DND-41 (cell line): ENCODE data around the gene NAA10.
A peak's percentile ranks its signal among the peaks of the same experiment; 100 is the strongest.

Experiments used
- ATAC-seq: fragments of 200-7000 bp; cut with Tn5 transposase; 3 replicates; pipeline ENCODE4 v1.9.1; 2021; ENCODE audit warnings: low read depth; ENCODE audit not compliant: insufficient read depth
- DNase-seq: peaks from one replicate; pipeline ENCODE4 v3.0.0-alpha.2; 2020
- H2AFZ ChIP-seq: 2 replicates; pipeline ENCODE4 v1.6.0; 2012; ENCODE audit warnings: low read depth, low read length
- H3K27ac ChIP-seq: 2 replicates; pipeline ENCODE4 v1.5.1; 2012; ENCODE audit warnings: low read length, inconsistent platforms
- H3K27me3 ChIP-seq: fragments of 200-600 bp; sonication (generic); 2 replicates; pipeline ENCODE4 v1.6.0; 2012; ENCODE audit warnings: low read length, mild to moderate bottlenecking, inconsistent platforms; ENCODE audit not compliant: insufficient read depth, poor library complexity
- H3K36me3 ChIP-seq: 2 replicates; pipeline ENCODE4 v1.5.1; 2012; ENCODE audit warnings: low read length, inconsistent platforms; ENCODE audit not compliant: insufficient read depth
- H3K4me1 ChIP-seq: 2 replicates; pipeline ENCODE4 v1.5.1; 2012; ENCODE audit warnings: mild to moderate bottlenecking, low read length; ENCODE audit not compliant: insufficient read depth
- H3K4me2 ChIP-seq: 2 replicates; pipeline ENCODE4 v1.6.0; 2012; ENCODE audit warnings: mild to moderate bottlenecking, moderate library complexity, low read length, inconsistent platforms; ENCODE audit not compliant: insufficient read depth
- H3K4me3 ChIP-seq, 2 experiments: fragments of 200-600 bp in 1 of 2; shearing (Covaris generic) in 1 of 2; 2 replicates each; pipeline ENCODE4 v1.5.1; 2012 to 2016; ENCODE audit warnings: inconsistent platforms in 2 of 2, low read length in 2 of 2, mild to moderate bottlenecking in 2 of 2, low read depth in 1 of 2, moderate library complexity in 1 of 2
- H3K79me2 ChIP-seq: 2 replicates; pipeline ENCODE4 v1.6.0; 2012; ENCODE audit warnings: low read length, inconsistent platforms; ENCODE audit not compliant: insufficient read depth
- H3K9ac ChIP-seq: 2 replicates; pipeline ENCODE4 v1.6.0; 2012; ENCODE audit warnings: low read depth, mild to moderate bottlenecking, inconsistent platforms, low read length, moderate library complexity
- H3K9me3 ChIP-seq: 2 replicates; pipeline ENCODE4 v1.5.1; 2012; ENCODE audit warnings: low read length, moderate library complexity, mild to moderate bottlenecking, inconsistent platforms; ENCODE audit not compliant: insufficient read depth, severe bottlenecking
- H4K20me1 ChIP-seq: 2 replicates; pipeline ENCODE4 v1.6.0; 2012; ENCODE audit warnings: low read length; ENCODE audit not compliant: insufficient read depth
- EZH2 ChIP-seq: IDR thresholded peaks from 3 replicates; pipeline ENCODE4 v1.6.1; 2012; ENCODE audit warnings: borderline replicate concordance, low read depth, mild to moderate bottlenecking, moderate library complexity, low read length, inconsistent platforms; ENCODE audit not compliant: severe bottlenecking
- TF ChIP-seq, protein P1 (sequence below): IDR thresholded peaks from 2 replicates; pipeline ENCODE4 v1.5.1; 2012; ENCODE audit warnings: borderline replicate concordance, low read length, moderate library complexity, mild to moderate bottlenecking; ENCODE audit not compliant: poor library complexity, severe bottlenecking; ENCODE audit errors: extremely low read depth

Gene NAA10

GRCh38 chrX:153908219-153908860, 26.5 kb downstream of the NAA10 start:
- H3K4me1 ChIP-seq = no peaks in the 10 kb centered on the region
- H3K4me3 ChIP-seq = no peak overlapping the region
- TF ChIP-seq, protein P1, sequence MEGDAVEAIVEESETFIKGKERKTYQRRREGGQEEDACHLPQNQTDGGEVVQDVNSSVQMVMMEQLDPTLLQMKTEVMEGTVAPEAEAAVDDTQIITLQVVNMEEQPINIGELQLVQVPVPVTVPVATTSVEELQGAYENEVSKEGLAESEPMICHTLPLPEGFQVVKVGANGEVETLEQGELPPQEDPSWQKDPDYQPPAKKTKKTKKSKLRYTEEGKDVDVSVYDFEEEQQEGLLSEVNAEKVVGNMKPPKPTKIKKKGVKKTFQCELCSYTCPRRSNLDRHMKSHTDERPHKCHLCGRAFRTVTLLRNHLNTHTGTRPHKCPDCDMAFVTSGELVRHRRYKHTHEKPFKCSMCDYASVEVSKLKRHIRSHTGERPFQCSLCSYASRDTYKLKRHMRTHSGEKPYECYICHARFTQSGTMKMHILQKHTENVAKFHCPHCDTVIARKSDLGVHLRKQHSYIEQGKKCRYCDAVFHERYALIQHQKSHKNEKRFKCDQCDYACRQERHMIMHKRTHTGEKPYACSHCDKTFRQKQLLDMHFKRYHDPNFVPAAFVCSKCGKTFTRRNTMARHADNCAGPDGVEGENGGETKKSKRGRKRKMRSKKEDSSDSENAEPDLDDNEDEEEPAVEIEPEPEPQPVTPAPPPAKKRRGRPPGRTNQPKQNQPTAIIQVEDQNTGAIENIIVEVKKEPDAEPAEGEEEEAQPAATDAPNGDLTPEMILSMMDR = no peak
- no peak for TF ChIP-seq EZH2
- H3K79me2 ChIP-seq = no peaks in the 10 kb centered on the region
- ATAC-seq = no peak
- no peak overlapping the region for H2AFZ ChIP-seq
- no peak for DNase-seq
- H3K27me3 ChIP-seq = no peaks in the 10 kb centered on the region
- peaks cover 39% of the 10 kb centered on the region for H3K36me3 ChIP-seq
- H3K9ac ChIP-seq = no peak overlapping the region
- H3K9me3 ChIP-seq = no peaks in the 10 kb centered on the region
- H4K20me1 ChIP-seq = peaks cover 1% of the 10 kb centered on the region; the same call in 1 of the 2 replicates
- H3K4me2 ChIP-seq = no peak overlapping the region
- no peak overlapping the region for H3K27ac ChIP-seq

DNA sequence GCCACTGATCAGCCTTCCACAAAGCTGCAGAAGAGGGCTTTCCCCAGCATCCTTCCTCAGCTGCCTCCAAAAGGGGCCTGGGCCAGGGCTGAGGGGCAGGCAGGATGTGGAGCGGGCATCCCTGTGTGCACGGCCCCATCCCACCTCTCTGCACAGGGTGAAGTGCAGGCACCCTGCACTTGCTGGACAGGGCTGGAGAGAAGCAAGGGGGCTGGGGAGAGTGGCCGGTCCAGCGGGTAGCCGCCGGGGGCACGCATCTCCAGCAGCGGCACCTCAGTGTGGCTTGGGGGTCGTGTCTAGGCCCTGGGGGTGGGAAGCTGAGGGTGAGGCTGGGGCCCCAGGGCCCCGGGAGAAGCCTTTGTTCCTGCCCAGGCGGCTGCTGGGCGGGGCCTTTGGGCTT, 27.4 kb downstream of the NAA10 start:
- TF ChIP-seq, protein P1 = no peak
- no peak for TF ChIP-seq EZH2
- Histone ChIP-seq H3K4me2 (no peak overlapping the region), H3K27me3 (no peaks in the 10 kb centered on the region), H3K4me3 (no peak overlapping the region), H3K79me2 (no peaks in the 10 kb centered on the region), H3K9ac (no peak overlapping the region), H3K9me3 (no peaks in the 10 kb centered on the region), H3K4me1 (no peaks in the 10 kb centered on the region), H3K27ac (no peak overlapping the region), H2AFZ (no peak overlapping the region), H4K20me1 (no peaks in the 10 kb centered on the region; the same call in 1 of the 2 replicates), H3K36me3 (peaks cover 32% of the 10 kb centered on the region)
- no peak for DNase-seq
- ATAC-seq = no peak

DNA sequence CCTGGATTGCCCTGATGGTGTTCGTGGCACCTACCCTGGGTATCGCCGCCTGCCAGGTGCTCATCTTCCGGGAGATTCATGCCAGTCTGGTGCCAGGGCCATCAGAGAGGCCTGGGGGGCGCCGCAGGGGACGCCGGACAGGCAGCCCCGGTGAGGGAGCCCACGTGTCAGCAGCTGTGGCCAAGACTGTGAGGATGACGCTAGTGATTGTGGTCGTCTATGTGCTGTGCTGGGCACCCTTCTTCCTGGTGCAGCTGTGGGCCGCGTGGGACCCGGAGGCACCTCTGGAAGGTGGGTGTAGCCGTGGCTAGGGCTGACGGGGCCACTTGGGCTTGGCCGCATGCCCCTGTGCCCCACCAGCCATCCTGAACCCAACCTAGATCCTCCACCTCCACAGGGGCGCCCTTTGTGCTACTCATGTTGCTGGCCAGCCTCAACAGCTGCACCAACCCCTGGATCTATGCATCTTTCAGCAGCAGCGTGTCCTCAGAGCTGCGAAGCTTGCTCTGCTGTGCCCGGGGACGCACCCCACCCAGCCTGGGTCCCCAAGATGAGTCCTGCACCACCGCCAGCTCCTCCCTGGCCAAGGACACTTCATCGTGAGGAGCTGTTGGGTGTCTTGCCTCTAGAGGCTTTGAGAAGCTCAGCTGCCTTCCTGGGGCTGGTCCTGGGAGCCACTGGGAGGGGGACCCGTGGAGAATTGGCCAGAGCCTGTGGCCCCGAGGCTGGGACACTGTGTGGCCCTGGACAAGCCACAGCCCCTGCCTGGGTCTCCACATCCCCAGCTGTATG, 28.5 kb downstream of the NAA10 start:
- TF ChIP-seq, protein P1 = no peak
- no peak for TF ChIP-seq EZH2
- Histone ChIP-seq H3K4me2 (no peak overlapping the region), H4K20me1 (no peaks in the 10 kb centered on the region; the same call in 1 of the 2 replicates), H3K4me1 (peaks cover 7% of the 10 kb centered on the region), H3K4me3 (no peak overlapping the region), H3K27ac (no peak overlapping the region; the same call in 1 of the 2 replicates), H3K27me3 (no peaks in the 10 kb centered on the region), H3K9ac (no peak overlapping the region), H2AFZ (no peak overlapping the region), H3K9me3 (no peaks in the 10 kb centered on the region), H3K36me3 (peaks cover 25% of the 10 kb centered on the region), H3K79me2 (no peaks in the 10 kb centered on the region)
- ATAC-seq (peak; percentile 10; the same call in 2 of the 3 replicates), DNase-seq (no peak)
